Central memory CD8-positive, alpha-beta T cell (primary cell): ENCODE results near the gene ATG9B.

ENCODE experiments used
- ATAC-seq: fragments of 150-1000 bp; cut with Tn5 transposase; replicated peaks from 2 replicates; pipeline ENCODE4 v1.10.0; 2022; ENCODE audit warnings: mild to moderate bottlenecking, moderate FRiP score, moderate number of reproducible peaks; ENCODE audit not compliant: poor library complexity, severe bottlenecking; ENCODE audit errors: extremely low read depth
- DNase-seq, 2 donors: peaks; one replicate each; pipeline ENCODE4 v3.0.0; 2021; ENCODE audit warnings: low spot score in 2 of 2
- H3K27ac Mint-ChIP-seq: one replicate; pipeline ENCODE4 v1.8.0; 2022; ENCODE audit warnings: low read depth, mild to moderate bottlenecking, moderate library complexity, mixed read lengths
- H3K27me3 Mint-ChIP-seq: one replicate; pipeline ENCODE4 v1.8.0; 2022; ENCODE audit warnings: mixed read lengths
- H3K36me3 Mint-ChIP-seq: one replicate; pipeline ENCODE4 v1.8.0; 2022; ENCODE audit warnings: mild to moderate bottlenecking, moderate library complexity, mixed read lengths; ENCODE audit not compliant: insufficient read depth
- H3K4me1 Mint-ChIP-seq: one replicate; pipeline ENCODE4 v1.8.0; 2022; ENCODE audit warnings: mixed read lengths
- H3K4me3 Mint-ChIP-seq: one replicate; pipeline ENCODE4 v1.8.0; 2022; ENCODE audit warnings: mild to moderate bottlenecking, moderate library complexity, mixed read lengths
- H3K9me3 Mint-ChIP-seq: one replicate; pipeline ENCODE4 v1.8.0; 2022; ENCODE audit warnings: mixed read lengths

The ATG9B gene

DNA sequence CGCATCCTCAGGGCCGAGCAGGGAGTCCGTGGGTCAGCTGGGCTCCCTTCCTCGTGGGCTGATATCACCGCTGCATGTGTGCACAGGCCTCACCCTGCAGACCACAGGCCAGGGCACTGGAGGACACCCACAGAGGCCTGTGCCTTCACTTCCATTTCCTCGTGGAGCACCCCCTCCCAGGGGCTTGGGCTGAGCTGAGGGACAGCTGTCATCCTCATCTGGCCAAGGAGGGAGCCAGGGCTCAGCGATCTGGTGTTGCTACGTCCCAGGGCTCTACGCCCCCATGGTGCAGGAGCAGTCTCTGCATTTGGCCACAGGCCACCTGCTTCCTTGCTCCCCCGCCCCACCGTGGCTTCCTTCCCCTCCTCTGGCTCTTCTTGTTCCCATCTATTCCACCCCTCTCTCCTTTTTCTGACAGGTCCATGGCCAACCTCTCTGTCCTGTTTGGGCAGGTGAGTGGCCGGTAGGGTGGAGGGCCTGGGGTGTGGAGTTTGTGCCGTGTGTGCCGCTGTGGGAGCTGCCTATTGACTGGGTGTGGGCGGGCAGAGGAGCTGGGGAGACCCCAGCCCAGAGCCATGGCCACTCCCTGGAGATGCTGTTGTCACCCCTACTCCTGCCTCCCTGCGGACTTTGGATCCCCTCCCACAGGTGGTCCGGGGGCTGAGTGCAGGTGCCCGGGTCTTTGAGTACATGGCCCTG is 15.7 kb upstream of the ATG9B start:
- ATAC-seq (no peak), DNase-seq (no peak)
- Mint-ChIP-seq H3K27me3 (no peaks in the 10 kb centered on the region), H3K4me1 (peaks cover 4% of the 10 kb centered on the region), H3K27ac (no peak overlapping the region), H3K36me3 (peaks cover 9% of the 10 kb centered on the region), H3K4me3 (no peak overlapping the region), H3K9me3 (no peaks in the 10 kb centered on the region)

DNA sequence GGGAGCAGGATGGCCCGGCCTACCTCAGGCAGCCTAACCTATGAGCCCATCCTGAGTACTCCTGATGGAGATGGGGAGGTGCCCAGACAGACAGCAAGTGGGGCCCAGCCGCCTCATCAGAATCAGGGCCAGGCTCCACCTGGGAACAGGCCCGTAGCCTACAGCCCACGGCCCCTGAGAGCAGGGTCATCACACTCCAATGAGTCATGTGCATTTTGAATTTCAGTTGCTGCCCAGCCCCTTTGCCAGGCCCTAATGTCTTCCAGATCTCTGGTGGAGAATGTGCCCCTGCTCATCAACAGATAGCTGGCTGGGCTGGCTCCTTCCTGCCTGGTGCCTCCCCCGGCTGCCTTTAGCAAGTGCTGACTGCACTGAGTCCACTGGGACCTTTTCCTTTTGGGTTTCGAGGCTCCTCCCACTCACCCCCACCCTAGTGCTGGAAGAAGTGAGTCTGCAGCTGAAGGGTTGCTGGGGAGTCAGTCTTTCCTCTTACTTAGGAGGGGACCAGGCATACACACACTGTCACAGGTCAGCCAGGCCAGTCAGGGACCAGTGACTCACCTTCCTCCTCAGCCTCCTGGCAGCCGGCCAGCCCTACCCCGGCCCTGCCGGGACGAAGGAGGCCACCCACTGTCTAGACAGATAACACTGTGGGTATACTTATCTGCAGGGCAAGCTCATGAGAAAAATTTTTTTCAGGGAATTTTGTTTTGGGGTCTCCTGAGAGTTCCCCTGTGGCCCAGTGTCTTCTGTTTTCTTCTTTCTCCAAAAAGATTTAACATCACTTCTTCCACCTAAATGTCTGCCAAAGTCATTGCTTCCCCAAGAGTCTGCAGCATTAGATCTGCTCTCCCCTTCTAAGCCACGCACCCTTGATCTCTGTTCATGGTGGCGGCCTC is 14.9 kb upstream of the ATG9B start:
- DNase-seq (no peak), ATAC-seq (peak; percentile 19)
- peak overlapping the region; percentile 64 for H3K27ac Mint-ChIP-seq
- H3K4me1 Mint-ChIP-seq, result peaks cover 4% of the 10 kb centered on the region
- no peaks in the 10 kb centered on the region for H3K9me3 Mint-ChIP-seq
- no peaks in the 10 kb centered on the region for H3K27me3 Mint-ChIP-seq
- peaks cover 9% of the 10 kb centered on the region for H3K36me3 Mint-ChIP-seq
- H3K4me3 Mint-ChIP-seq, result no peak overlapping the region

GRCh38 chr7:151035902-151036301 is 11.6 kb upstream of the ATG9B start:
- Mint-ChIP-seq H3K27ac (no peak overlapping the region), H3K4me3 (no peak overlapping the region), H3K4me1 (peaks cover 18% of the 10 kb centered on the region), H3K27me3 (no peaks in the 10 kb centered on the region), H3K36me3 (peaks cover 2% of the 10 kb centered on the region), H3K9me3 (no peaks in the 10 kb centered on the region)
- ATAC-seq (no peak), DNase-seq (no peak)

- no peak overlapping the region for H3K27ac Mint-ChIP-seq
- no peaks in the 10 kb centered on the region for H3K27me3 Mint-ChIP-seq
- no peaks in the 10 kb centered on the region for H3K9me3 Mint-ChIP-seq
- peaks cover 19% of the 10 kb centered on the region for H3K4me1 Mint-ChIP-seq
- no peak for DNase-seq
- no peak overlapping the region for H3K4me3 Mint-ChIP-seq
- H3K36me3 Mint-ChIP-seq, result peaks cover 2% of the 10 kb centered on the region
- ATAC-seq, result no peak
Measured at GRCh38 chr7:151035026-151035717, 10.9 kb upstream of the ATG9B start.

GRCh38 chr7:151034312-151035025 is 10.2 kb upstream of the ATG9B start:
- no peak overlapping the region for H3K4me3 Mint-ChIP-seq
- no peaks in the 10 kb centered on the region for H3K9me3 Mint-ChIP-seq
- peaks cover 2% of the 10 kb centered on the region for H3K36me3 Mint-ChIP-seq
- DNase-seq (no peak), ATAC-seq (no peak)
- peaks cover 20% of the 10 kb centered on the region for H3K4me1 Mint-ChIP-seq
- H3K27ac Mint-ChIP-seq, result no peak overlapping the region
- no peaks in the 10 kb centered on the region for H3K27me3 Mint-ChIP-seq

DNA sequence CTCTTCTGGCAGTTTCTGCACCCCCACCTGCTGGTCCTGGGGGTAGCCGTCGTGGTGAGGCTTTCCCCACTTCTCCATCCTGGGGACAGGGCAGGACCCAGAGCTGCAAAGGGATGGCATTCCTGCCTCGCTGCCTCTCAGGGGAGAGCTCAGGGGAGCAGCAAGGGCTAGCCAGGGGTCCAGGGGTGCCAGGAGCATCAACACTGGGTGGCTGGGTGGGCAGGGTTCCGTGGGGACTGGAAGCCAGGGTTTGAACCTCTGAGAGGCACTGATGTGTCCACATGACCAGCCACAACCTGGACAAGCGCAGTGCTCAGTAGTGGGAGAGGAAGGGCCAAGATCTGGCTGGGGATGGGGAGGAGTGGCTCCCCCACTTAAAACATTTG is 9.6 kb upstream of the ATG9B start:
- ATAC-seq, result no peak
- Mint-ChIP-seq H3K4me1 (peaks cover 26% of the 10 kb centered on the region), H3K9me3 (no peaks in the 10 kb centered on the region), H3K4me3 (no peak overlapping the region), H3K27ac (no peak overlapping the region), H3K36me3 (peaks cover 2% of the 10 kb centered on the region), H3K27me3 (no peaks in the 10 kb centered on the region)
- no peak for DNase-seq

- H3K27me3 Mint-ChIP-seq, result no peaks in the 10 kb centered on the region
- H3K9me3 Mint-ChIP-seq, result no peaks in the 10 kb centered on the region
- H3K27ac Mint-ChIP-seq, result no peak overlapping the region
- peaks cover 6% of the 10 kb centered on the region for H3K36me3 Mint-ChIP-seq
- ATAC-seq (no peak), DNase-seq (no peak)
- H3K4me3 Mint-ChIP-seq, result no peak overlapping the region
- H3K4me1 Mint-ChIP-seq, result peaks cover 31% of the 10 kb centered on the region
Measured at GRCh38 chr7:151032936-151033863, 8.9 kb upstream of the ATG9B start.

GRCh38 chr7:151031011-151031410 is 6.7 kb upstream of the ATG9B start:
- Mint-ChIP-seq H3K4me3 (no peak overlapping the region), H3K27ac (peak overlapping the region; percentile 30), H3K9me3 (no peaks in the 10 kb centered on the region), H3K4me1 (peaks cover 38% of the 10 kb centered on the region), H3K36me3 (peaks cover 11% of the 10 kb centered on the region), H3K27me3 (no peaks in the 10 kb centered on the region)
- DNase-seq, result no peak
- ATAC-seq, result no peak

DNA sequence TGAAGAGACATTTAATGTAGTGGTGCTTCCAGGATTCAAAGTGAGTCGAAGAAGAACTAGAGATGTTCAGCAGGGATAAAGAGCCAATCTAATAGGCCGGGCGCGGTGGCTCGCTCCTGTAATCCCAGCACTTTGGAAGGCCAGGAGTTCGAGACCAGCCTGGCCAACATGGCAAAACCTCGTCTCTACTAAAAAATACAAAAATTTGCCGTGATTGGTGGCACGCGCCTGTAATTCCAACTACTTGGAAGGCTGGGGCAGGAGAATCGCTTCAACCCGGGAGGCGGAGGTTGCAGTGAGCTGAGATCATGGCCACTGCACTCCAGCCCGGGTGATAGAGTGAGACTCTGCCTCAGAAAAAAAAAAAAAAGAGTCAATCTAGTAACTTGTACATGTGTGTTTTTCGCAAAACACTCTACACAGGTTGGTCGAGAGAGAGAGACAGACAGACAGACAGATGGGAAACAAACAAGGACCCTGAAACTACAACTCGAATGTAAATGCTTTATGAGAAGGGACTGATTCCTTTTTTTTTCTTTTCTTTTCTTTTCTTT is 4.7 kb upstream of the ATG9B start:
- H3K4me3 Mint-ChIP-seq, result peak overlapping the region; percentile 85
- DNase-seq, result no peak
- peak overlapping the region; percentile 93 for H3K27ac Mint-ChIP-seq
- H3K9me3 Mint-ChIP-seq, result no peaks in the 10 kb centered on the region
- peaks cover 9% of the 10 kb centered on the region for H3K36me3 Mint-ChIP-seq
- peaks cover 38% of the 10 kb centered on the region for H3K4me1 Mint-ChIP-seq
- no peaks in the 10 kb centered on the region for H3K27me3 Mint-ChIP-seq
- ATAC-seq, result no peak

- Mint-ChIP-seq H3K27ac (peak within 1 kb of the TSS; percentile 93), H3K36me3 (peaks cover 9% of the 10 kb centered on the region), H3K4me3 (peak within 1 kb of the TSS; percentile 85), H3K9me3 (no peaks in the 10 kb centered on the region), H3K4me1 (peaks cover 38% of the 10 kb centered on the region), H3K27me3 (no peaks in the 10 kb centered on the region)
- peak; percentile 97 to 99 for DNase-seq
- ATAC-seq, result peak; percentile 93
Measured at GRCh38 chr7:151028131-151028947, 4.0 kb upstream of the ATG9B start, which contains the start of gene ABCB8. Gene ABCB8 (plus strand): TSS chr7:151028450. CDS start chr7:151028516, 66 bp downstream.
